Panc1 (cell line): Measurements from ENCODE around the gene EML6. TPM values are rescaled to one million over a fixed set of nuclear protein-coding genes. Genes with fewer than 3 reads are reported as not detected.

Experiments used
- ATAC-seq: fragments of 200-7000 bp; cut with Tn5 transposase; 2 replicates; pipeline ENCODE4 v1.9.1; 2020; ENCODE audit warnings: mild to moderate bottlenecking, moderate library complexity
- BruUV-seq: library from RNA; stranded (reverse); fragments of 400-500 nt; replicated peaks from 2 replicates; lab custom pipeline; 2021; lab: Mats Ljungman, UMichigan
- CTCF ChIA-PET: fragments of 300-600 bp; sonication (Branson Sonifier 250); formaldehyde crosslinking; loops from one replicate; lab custom pipeline; 2022; ENCODE audit warnings: antibody characterized with exemption; lab: Charles Lee
- POLR2A ChIA-PET: fragments of 300-600 bp; sonication (Branson Sonifier 250); formaldehyde crosslinking; loops from one replicate; lab custom pipeline; 2022; ENCODE audit warnings: antibody characterized with exemption; lab: Charles Lee
- DNase-seq: peaks from one replicate; pipeline ENCODE4 v3.0.0-alpha.2; 2010; ENCODE audit warnings: low read depth, low spot score
- H3K27ac ChIP-seq: 2 replicates; pipeline ENCODE4 v1.5.1; 2011; ENCODE audit warnings: mild to moderate bottlenecking, low read length, inconsistent platforms
- H3K27me3 ChIP-seq: fragments of 200-500 bp; sonication (Bioruptor generic); 2 replicates; pipeline ENCODE4 v1.6.0; 2014; ENCODE audit warnings: low read length, inconsistent platforms; ENCODE audit not compliant: control insufficient read depth, insufficient read depth
- H3K36me3 ChIP-seq: fragments of 200-500 bp; sonication (Bioruptor generic); 2 replicates; pipeline ENCODE4 v1.5.1; 2014; ENCODE audit warnings: inconsistent platforms, mild to moderate bottlenecking, low read length, moderate library complexity; ENCODE audit not compliant: control insufficient read depth, insufficient read depth
- H3K4me1 ChIP-seq: 2 replicates; pipeline ENCODE4 v1.5.1; 2011; ENCODE audit warnings: inconsistent platforms, mild to moderate bottlenecking, low read length, moderate library complexity; ENCODE audit not compliant: control insufficient read depth, insufficient read depth
- H3K4me3 ChIP-seq, 2 experiments: 2 replicates each; pipeline ENCODE4 v1.5.1; 2011 to 2012; ENCODE audit warnings: low read depth in 2 of 2, low read length in 2 of 2, mild to moderate bottlenecking in 2 of 2, inconsistent platforms in 1 of 2, moderate library complexity in 1 of 2
- H3K9me3 ChIP-seq: fragments of 200-500 bp; sonication (Bioruptor generic); 2 replicates; pipeline ENCODE4 v1.5.1; 2014; ENCODE audit warnings: low read depth, mild to moderate bottlenecking, inconsistent platforms, low read length, moderate library complexity; ENCODE audit not compliant: control insufficient read depth, insufficient read depth
- CTCF ChIP-seq: fragments of 450-650 bp; IDR thresholded peaks from 2 replicates; pipeline ENCODE4 v1.5.1; 2017; ENCODE audit warnings: mild to moderate bottlenecking
- POLR2AphosphoS5 ChIP-seq: IDR thresholded peaks from 2 replicates; pipeline ENCODE4 v1.6.1; 2012; ENCODE audit warnings: mild to moderate bottlenecking, low read depth, low read length, moderate library complexity
- REST ChIP-seq, 2 experiments: IDR thresholded peaks; 2 replicates each; pipeline ENCODE4 v1.6.1; 2011 to 2012; ENCODE audit warnings: low read depth in 2 of 2, control low read depth in 1 of 2, low read length in 1 of 2, mild to moderate bottlenecking in 1 of 2, moderate library complexity in 1 of 2; ENCODE audit not compliant: insufficient read depth in 1 of 2
- SIN3A ChIP-seq: IDR thresholded peaks from 2 replicates; pipeline ENCODE4 v1.6.1; 2012; ENCODE audit warnings: low read depth, mild to moderate bottlenecking, low read length, moderate library complexity, borderline replicate concordance; ENCODE audit not compliant: insufficient read depth
- TCF7L2 ChIP-seq: IDR thresholded peaks from 2 replicates; pipeline ENCODE4 v1.6.1; 2011; ENCODE audit warnings: mild to moderate bottlenecking, low read depth, low read length, inconsistent platforms
- in situ Hi-C: cut with HindIII; loops from 2 replicates; pipeline ENCODE4 v1.10.0; 2016; ENCODE audit warnings: low sequenced_read_pairs, low pct_unique_long_range_greater_than_20kb
- intact Hi-C: fragments of 100-400 bp; cut with micrococcal nuclease; formaldehyde crosslinking; loops from one replicate; pipeline ENCODE4 v1.10.0; 2022; ENCODE audit not compliant: unreplicated experiment
- total RNA-seq: library from RNA; stranded (reverse); gene quantifications from one replicate; pipeline ENCODE4 v1.2.1, GENCODE V29; 2021; ENCODE audit not compliant: unreplicated experiment

The EML6 gene
- total RNA-seq, 1 experiment from 2014 or later = 6.3 TPM

- DNase-seq (no peak), ATAC-seq (peak; percentile 28; the same call in 1 of the 2 replicates)
- Histone ChIP-seq H3K4me3 (peak overlapping the region in 1 of 2 experiments; percentile 12; a peak in 1 of 4 replicates), H3K27me3 (no peaks in the 10 kb centered on the region), H3K4me1 (peaks cover 93% of the 10 kb centered on the region), H3K36me3 (no peaks in the 10 kb centered on the region; the same call in 1 of the 2 replicates), H3K27ac (peak overlapping the region; percentile 75), H3K9me3 (no peaks in the 10 kb centered on the region)
- intact Hi-C loops (no loop called here), in situ Hi-C loops (no loop called here)
- POLR2A ChIA-PET = no interaction called here
- no peak for TF ChIP-seq POLR2AphosphoS5
- no peak for TF ChIP-seq TCF7L2
- no peak for TF ChIP-seq SIN3A
- TF ChIP-seq REST (IDR thresholded peaks at IDR 0.05; ENCODE audit: insufficient read depth in 1 of 2, low read depth in 2 of 2, low read length in 1 of 2) = no peak
- no peak for TF ChIP-seq CTCF
- BruUV-seq = no TSS peak
- CTCF ChIA-PET = no interaction called here
Measured at GRCh38 chr2:54999182-54999581, 275.7 kb downstream of the EML6 start.

GRCh38 chr2:55000341-55000740 is 276.9 kb downstream of the EML6 start:
- intact Hi-C loops (no loop called here), in situ Hi-C loops (no loop called here)
- CTCF ChIA-PET = no interaction called here
- H3K4me1 ChIP-seq = peaks cover 94% of the 10 kb centered on the region
- TF ChIP-seq TCF7L2 (no peak), REST (IDR thresholded peaks at IDR 0.05; ENCODE audit: insufficient read depth in 1 of 2, low read depth in 2 of 2, low read length in 1 of 2) (no peak), POLR2AphosphoS5 (no peak), SIN3A (no peak), CTCF (no peak)
- ATAC-seq (no peak), DNase-seq (no peak)
- POLR2A ChIA-PET = no interaction called here
- H3K27ac ChIP-seq = peak overlapping the region; percentile 75
- no peaks in the 10 kb centered on the region; the same call in 1 of the 2 replicates for H3K36me3 ChIP-seq
- H3K27me3 ChIP-seq = no peaks in the 10 kb centered on the region
- no peak overlapping the region for H3K4me3 ChIP-seq
- BruUV-seq = no TSS peak
- no peaks in the 10 kb centered on the region for H3K9me3 ChIP-seq
